DMS153 treated with DMSO at 0.1 percent for 48 hours (cell line): ENCODE data around the gene HS6ST2.

Experiments
- DNase-seq: peaks from one replicate; lab custom pipeline; 2025; ENCODE audit not compliant: unreplicated experiment; lab: John Stamatoyannopoulos, UW

The HS6ST2 gene

GRCh38 chrX:132624466-132624865 lies 334.0 kb downstream of the HS6ST2 start:
- no peak for DNase-seq

DNA sequence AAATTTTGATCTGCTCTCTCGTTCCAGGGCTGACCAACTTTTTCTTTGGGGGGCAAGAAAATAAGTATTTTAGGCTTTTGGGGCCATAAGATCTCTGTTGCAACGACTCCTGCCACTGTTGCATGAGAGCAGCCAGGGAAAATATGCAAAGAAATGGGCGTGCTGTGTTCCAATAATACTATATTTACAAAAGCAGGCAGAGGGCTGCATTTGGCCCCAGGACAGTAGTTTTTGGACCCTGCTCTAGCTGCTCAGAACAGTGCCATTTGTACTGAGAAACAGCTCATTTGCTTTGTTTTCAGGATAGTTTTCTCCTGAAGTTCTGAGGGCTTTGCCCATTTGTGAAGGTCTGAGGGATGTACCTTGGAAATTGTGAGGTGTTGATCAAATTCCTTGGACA lies 334.5 kb downstream of the HS6ST2 start:
- no peak for DNase-seq

GRCh38 chrX:132623300-132623699 lies 335.1 kb downstream of the HS6ST2 start:
- no peak for DNase-seq

DNA sequence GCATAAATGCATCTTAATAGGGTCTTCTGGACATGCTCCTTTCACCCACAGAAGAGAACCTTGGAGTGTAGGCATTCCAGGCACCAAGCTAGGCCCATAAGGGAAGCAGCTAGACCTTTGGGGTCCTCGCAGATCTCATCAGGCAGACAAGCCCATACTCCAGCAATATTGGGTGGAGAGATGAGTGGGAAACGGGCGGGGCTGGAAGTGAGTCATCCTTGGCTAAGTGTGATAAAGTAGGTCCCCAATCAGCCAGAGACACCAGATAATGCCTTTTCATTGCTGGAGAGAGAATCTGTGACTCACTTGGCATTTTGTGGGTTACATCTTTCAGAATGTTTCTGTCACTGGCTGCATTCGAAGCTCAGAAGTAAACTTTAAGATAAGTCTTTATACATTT lies 336.3 kb downstream of the HS6ST2 start:
- no peak for DNase-seq

DNA sequence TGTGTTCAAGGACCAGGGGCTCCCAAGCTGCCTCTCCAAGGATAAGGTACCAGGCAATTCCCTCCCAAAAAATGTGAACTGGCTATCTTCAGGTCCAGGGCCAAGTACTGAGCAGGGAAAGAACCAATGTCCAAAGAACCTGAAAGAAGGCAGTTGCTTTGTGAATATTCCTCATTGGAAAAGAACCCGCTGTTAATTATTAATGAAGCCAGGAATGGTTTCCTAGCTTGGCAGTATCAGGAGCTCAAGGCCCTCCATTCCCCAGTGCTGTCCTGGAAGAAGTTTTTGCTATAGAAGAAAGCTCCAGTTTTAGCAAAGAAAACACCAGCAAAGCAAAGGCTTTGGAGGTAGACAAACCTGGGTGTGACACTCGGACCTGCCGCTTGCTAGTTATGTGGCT lies 339.6 kb downstream of the HS6ST2 start:
- DNase-seq = no peak

GRCh38 chrX:132615391-132616131 lies 342.9 kb downstream of the HS6ST2 start:
- peak; percentile 35 for DNase-seq

- DNase-seq = no peak
Observed at GRCh38 chrX:132614297-132614696, 344.1 kb downstream of the HS6ST2 start.

- no peak for DNase-seq
Observed at GRCh38 chrX:132613801-132614200, 344.6 kb downstream of the HS6ST2 start.

GRCh38 chrX:132612821-132613564 lies 345.4 kb downstream of the HS6ST2 start:
- DNase-seq = peak; percentile 84

- DNase-seq = no peak
Observed at GRCh38 chrX:132610536-132610935, 347.9 kb downstream of the HS6ST2 start.

DNA sequence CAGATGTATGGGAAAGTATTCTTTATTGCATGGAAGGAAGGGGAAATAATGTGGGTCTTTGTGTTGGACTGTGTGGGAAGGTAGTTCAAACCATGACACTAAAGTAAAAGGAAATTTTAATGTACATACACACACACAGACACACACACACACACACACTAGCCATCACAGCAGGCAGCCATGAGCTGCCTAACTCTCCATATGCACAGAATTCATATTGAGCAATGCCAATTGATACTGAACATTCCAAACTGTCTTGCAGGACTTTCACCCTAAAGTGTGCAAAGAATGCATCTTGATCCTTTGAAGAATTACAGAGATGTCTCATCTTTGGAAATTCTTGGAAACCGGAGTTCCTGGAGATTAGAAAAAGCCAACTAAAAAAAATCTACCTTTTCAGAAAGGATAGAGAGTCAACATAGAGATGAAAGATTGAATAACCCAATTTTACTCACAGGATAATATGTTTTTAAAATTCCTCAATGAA lies 349.0 kb downstream of the HS6ST2 start:
- DNase-seq = no peak

GRCh38 chrX:132603700-132604286 lies 354.6 kb downstream of the HS6ST2 start:
- no peak for DNase-seq

- DNase-seq = no peak
Observed at GRCh38 chrX:132602701-132603100, 355.7 kb downstream of the HS6ST2 start.

GRCh38 chrX:132594999-132595398 lies 363.4 kb downstream of the HS6ST2 start:
- no peak for DNase-seq

- DNase-seq = no peak
Observed at GRCh38 chrX:132594129-132594528, 364.3 kb downstream of the HS6ST2 start.

DNA sequence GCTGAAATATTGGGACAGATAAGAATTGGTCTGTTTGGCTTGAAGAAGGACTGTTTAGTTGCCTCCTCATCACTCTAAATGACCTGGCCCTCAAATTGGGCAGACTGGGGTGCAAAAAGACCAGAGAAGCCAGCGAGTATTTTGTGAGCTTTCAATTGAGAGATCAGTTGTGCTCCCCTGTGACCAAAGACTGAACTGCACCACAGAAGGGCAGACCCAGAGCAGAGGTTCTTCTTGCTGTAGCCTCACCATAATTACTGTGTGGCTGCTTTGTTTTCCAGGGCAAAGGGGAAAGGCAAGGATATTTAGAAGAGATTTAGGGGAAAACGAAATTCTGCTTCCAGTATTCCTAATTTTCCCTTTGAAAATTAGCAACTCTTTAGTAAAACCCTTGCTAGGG lies 365.5 kb downstream of the HS6ST2 start:
- peak; percentile 74 for DNase-seq

DNA sequence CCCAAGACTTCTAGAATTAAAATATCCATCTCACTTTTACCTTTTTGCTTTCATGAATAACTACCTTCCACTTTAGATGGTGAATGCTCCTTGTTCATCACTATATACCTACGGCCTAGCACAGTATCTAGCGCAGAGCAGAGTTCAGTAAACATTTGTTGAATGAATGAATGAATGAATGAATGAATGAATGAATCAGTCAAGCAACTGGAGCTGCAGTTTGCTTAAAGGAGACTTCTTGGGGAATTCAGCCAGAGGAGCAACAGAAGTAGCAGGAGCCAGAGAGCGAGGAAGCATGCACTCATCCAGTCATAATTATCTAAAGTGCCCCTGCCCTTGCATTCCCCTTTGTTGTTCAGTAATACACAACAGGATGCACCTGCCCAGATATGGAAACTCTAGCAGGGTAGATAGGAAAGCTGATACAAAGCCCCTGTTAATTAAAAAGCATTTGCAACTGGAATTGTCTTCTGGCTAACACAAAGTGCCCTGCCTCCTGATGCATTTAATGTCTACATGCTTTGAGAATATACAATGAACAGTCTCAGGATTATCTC lies 366.6 kb downstream of the HS6ST2 start:
- peak; percentile 52 for DNase-seq

GRCh38 chrX:132590350-132591026 lies 367.9 kb downstream of the HS6ST2 start:
- DNase-seq = no peak

GRCh38 chrX:132584936-132585335 lies 373.5 kb downstream of the HS6ST2 start:
- no peak for DNase-seq

- DNase-seq = no peak
Observed at GRCh38 chrX:132576939-132577338, 381.5 kb downstream of the HS6ST2 start.
